GM12878 (cell line): ENCODE measurements around the gene TMEM135. TPM values are rescaled to one million over a fixed set of nuclear protein-coding genes. Genes with fewer than 3 reads are reported as not detected.

Source experiments
- ATAC-seq: fragments of 200-7000 bp; cut with Tn5 transposase; 3 replicates; pipeline ENCODE4 v1.9.1; 2020; ENCODE audit warnings: mild to moderate bottlenecking, moderate library complexity
- BruUV-seq: library from RNA; stranded (reverse); fragments of 400-500 nt; replicated peaks from 2 replicates; lab custom pipeline; 2021; lab: Mats Ljungman, UMichigan
- CTCF ChIA-PET: fragments of 300-600 bp; sonication (Branson Sonifier 250); formaldehyde crosslinking; extraction: SDS; loops from one replicate; lab custom pipeline; 2021; ENCODE audit warnings: inconsistent platforms; lab: Yijun Ruan, JAX
- POLR2A ChIA-PET: fragments of 350-600 bp; formaldehyde crosslinking; extraction: SDS; loops from one replicate; lab custom pipeline; 2021; ENCODE audit warnings: inconsistent platforms; lab: Charles Lee
- RAD21 ChIA-PET: fragments of 300-600 bp; sonication (Branson Sonifier 250); formaldehyde crosslinking; loops from one replicate; lab custom pipeline; 2023; ENCODE audit warnings: antibody characterized with exemption; ENCODE audit not compliant: unreplicated experiment; lab: Charles Lee
- SMC1A ChIA-PET: fragments of 300-600 bp; sonication (Branson Sonifier 250); formaldehyde crosslinking; loops from one replicate; lab custom pipeline; 2023; ENCODE audit not compliant: unreplicated experiment, uncharacterized antibody; lab: Charles Lee
- DNase-seq: peaks from one replicate; pipeline ENCODE4 v3.0.0-alpha.2; 2011; ENCODE audit warnings: low read depth, low spot score
- FAIRE-seq: peaks from 3 replicates; lab custom pipeline; 2011; peaks lifted over from hg19 to GRCh38; lab: Jason Lieb, UNC
- H2AFZ ChIP-seq: 2 replicates; pipeline ENCODE4 v1.6.0; 2011; ENCODE audit warnings: low read depth, low read length, control low read depth; ENCODE audit not compliant: control insufficient read depth
- H3K27ac ChIP-seq: 2 replicates; pipeline ENCODE4 v1.5.1; 2011; ENCODE audit warnings: control low read depth; ENCODE audit not compliant: control insufficient read depth, insufficient read depth
- H3K27me3 ChIP-seq, 2 experiments: replicated peaks in 1 of 2; 2 replicates each; pipeline versions ENCODE4 v1.6.0 to v1.6.1; 2011; ENCODE audit warnings: low read length in 1 of 2; ENCODE audit not compliant: control insufficient read depth in 2 of 2, insufficient read depth in 2 of 2
- H3K36me3 ChIP-seq, 2 experiments: 2 replicates each; pipeline ENCODE4 v1.5.1; 2011; ENCODE audit warnings: low read length in 1 of 2; ENCODE audit not compliant: control insufficient read depth in 2 of 2, insufficient read depth in 2 of 2
- H3K4me1 ChIP-seq: 2 replicates; pipeline ENCODE4 v1.6.1; 2011; ENCODE audit warnings: mild to moderate bottlenecking, low read length, moderate library complexity, mixed read lengths; ENCODE audit not compliant: control insufficient read depth, insufficient read depth
- H3K4me2 ChIP-seq: 2 replicates; pipeline ENCODE4 v1.6.0; 2011; ENCODE audit warnings: control low read depth; ENCODE audit not compliant: control insufficient read depth, insufficient read depth
- H3K4me3 ChIP-seq: fragments of 200-600 bp; sonication (generic); 2 replicates; pipeline ENCODE4 v1.5.1; 2016
- H3K79me2 ChIP-seq: 2 replicates; pipeline ENCODE4 v1.6.0; 2011; ENCODE audit warnings: low read length; ENCODE audit not compliant: control insufficient read depth, insufficient read depth
- H3K9ac ChIP-seq: 2 replicates; pipeline ENCODE4 v1.8.0; 2011; ENCODE audit warnings: low read length, control low read depth, mixed read lengths; ENCODE audit not compliant: control insufficient read depth, insufficient read depth
- H3K9me3 ChIP-seq: replicated peaks from 3 replicates; pipeline ENCODE4 v1.5.1; 2011; ENCODE audit warnings: mild to moderate bottlenecking, low read length; ENCODE audit not compliant: control insufficient read depth, insufficient read depth
- H4K20me1 ChIP-seq: 2 replicates; pipeline ENCODE4 v1.6.0; 2011; ENCODE audit not compliant: control insufficient read depth, insufficient read depth
- CHD1 ChIP-seq: IDR thresholded peaks from 2 replicates; pipeline ENCODE4 v1.6.1; 2012; ENCODE audit warnings: low read depth, low read length, improper control_type of control experiment
- EED ChIP-seq: sonication (generic); IDR thresholded peaks from 2 replicates; pipeline ENCODE4 v1.6.1; 2016; ENCODE audit warnings: antibody characterized with exemption, low read depth
- FOXK2 ChIP-seq: fragments of 450-650 bp; IDR thresholded peaks from 2 replicates; pipeline ENCODE4 v1.6.1; 2017; ENCODE audit warnings: mild to moderate bottlenecking, moderate library complexity
- IRF4 ChIP-seq: IDR thresholded peaks from 2 replicates; pipeline ENCODE4 v1.6.1; 2011; ENCODE audit warnings: low read depth, low read length
- IRF5 ChIP-seq: fragments of 450-650 bp; IDR thresholded peaks from 2 replicates; pipeline ENCODE4 v1.6.1; 2017; ENCODE audit warnings: borderline replicate concordance
- LARP7 ChIP-seq: fragments of 450-650 bp; IDR thresholded peaks from 2 replicates; pipeline ENCODE4 v1.6.1; 2017; ENCODE audit warnings: mild to moderate bottlenecking
- MEF2A ChIP-seq: IDR thresholded peaks from 2 replicates; pipeline ENCODE4 v1.6.1; 2011; ENCODE audit warnings: low read depth, mild to moderate bottlenecking, low read length, moderate library complexity; ENCODE audit not compliant: insufficient read depth
- MXI1 ChIP-seq: fragments of 150-350 bp; IDR thresholded peaks from 2 replicates; pipeline ENCODE4 v1.6.1; 2011; ENCODE audit warnings: low read depth, mild to moderate bottlenecking, inconsistent platforms, low read length, improper control_type of control experiment
- MYB ChIP-seq: fragments of 150-350 bp; IDR thresholded peaks from 2 replicates; pipeline ENCODE4 v1.6.1; 2014; ENCODE audit warnings: mild to moderate bottlenecking, low read depth, low read length, borderline replicate concordance
- NR2C2 ChIP-seq: IDR thresholded peaks from 2 replicates; pipeline ENCODE4 v1.6.1; 2011; ENCODE audit warnings: borderline replicate concordance, low read depth; ENCODE audit not compliant: control insufficient read depth, insufficient read length
- SP1 ChIP-seq: IDR thresholded peaks from one replicate; pipeline ENCODE4 v1.6.1; 2011; ENCODE audit warnings: low read depth, low read length
- TBL1XR1 ChIP-seq: IDR thresholded peaks from 2 replicates; pipeline ENCODE4 v1.6.1; 2012; ENCODE audit warnings: low read depth, low read length, improper control_type of control experiment
- ZBTB4 ChIP-seq: fragments of 450-650 bp; formaldehyde crosslinking; IDR thresholded peaks from 2 replicates; pipeline ENCODE4 v1.4.0; 2022; ENCODE audit warnings: mild to moderate bottlenecking, moderate library complexity
- ZNF217 ChIP-seq: fragments of 450-650 bp; IDR thresholded peaks from 2 replicates; pipeline ENCODE4 v1.6.1; 2017; ENCODE audit warnings: antibody characterized with exemption, mild to moderate bottlenecking
- ZNF622 ChIP-seq: fragments of 450-650 bp; IDR thresholded peaks from 2 replicates; pipeline ENCODE4 v1.6.1; 2017; ENCODE audit warnings: mild to moderate bottlenecking, inconsistent platforms
- ZZZ3 ChIP-seq: IDR thresholded peaks from 2 replicates; pipeline ENCODE4 v1.6.1; 2011; ENCODE audit warnings: low read depth; ENCODE audit not compliant: control insufficient read depth, insufficient read length
- WGBS: methylation state at CpG from one replicate; pipeline ENCODE4 v1.1.6; 2016; ENCODE audit warnings: low lambda C conversion rate; ENCODE audit not compliant: insufficient replicate concordance, insufficient coverage; ENCODE audit errors: missing lambda C conversion rate; 5-methylcytosine and 5-hydroxymethylcytosine counted together
- in situ Hi-C: fragments of 300-500 bp; cut with MboI; formaldehyde crosslinking; loops from 9 replicates; pipeline ENCODE4 v1.14.3; 2018; ENCODE audit warnings: mixed read lengths
- intact Hi-C: fragments of 100-400 bp; cut with micrococcal nuclease; formaldehyde crosslinking; loops from one replicate; pipeline ENCODE4 v1.14.2; 2022; ENCODE audit not compliant: unreplicated experiment
- polyA plus RNA-seq, 11 experiments: library from polyadenylated mRNA; depleted of rRNA in 4 of 11; unstranded in 6 of 11; stranded (reverse) in 5 of 11; fragments of >200 nt; fragmentation: Nextera tagmentation in 4 of 11; fragmentation: Illumina TruSeq in 1 of 11; extraction: Ambion mirVana in 4 of 11; extraction: Trizol in 1 of 11; gene quantifications; 1 replicate in 1 of 11; 2 replicates in 10 of 11; pipeline versions ENCODE4 v1.2.1 to v1.2.3, GENCODE V29; 2011 to 2016; ENCODE audit warnings: inconsistent platforms in 2 of 11, missing spikeins in 2 of 11, low read depth in 1 of 11
- total RNA-seq, 4 experiments: library from RNA; depleted of rRNA in 3 of 4; stranded (reverse); fragments of >200 nt in 3 of 4; fragmentation: Illumina TruSeq in 1 of 4; extraction: Trizol in 1 of 4; gene quantifications; 2 replicates each; pipeline versions ENCODE4 v1.2.1 to v1.2.3, GENCODE V29; 2013 to 2021

Gene TMEM135
- total and polyA plus RNA-seq, 10 of the 15 experiments (the other 5 are each of a cell fraction or from before 2014, with no cell fraction given): 7.2 to 117 (median 12.9) TPM

DNA sequence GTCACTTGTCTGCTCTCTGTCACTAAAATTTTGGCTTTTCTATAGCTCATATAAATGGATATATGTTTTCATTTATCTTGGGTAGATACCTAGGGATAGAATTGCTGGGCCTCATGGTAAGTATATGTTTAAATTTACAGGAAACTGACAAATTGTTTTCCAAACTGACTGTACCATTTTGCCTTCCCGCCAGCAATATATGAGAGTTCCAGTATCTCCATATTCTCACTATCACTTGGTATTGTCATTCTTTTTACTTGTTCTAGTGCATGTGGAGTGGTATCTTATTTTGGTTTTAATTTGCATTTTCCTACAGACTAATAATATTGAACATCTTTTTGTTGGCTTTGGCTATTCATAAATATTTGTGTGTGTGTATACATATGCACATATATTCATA, 101.7 kb downstream of the TMEM135 start:
- no peaks in the 10 kb centered on the region for H3K79me2 ChIP-seq
- H4K20me1 ChIP-seq: no peaks in the 10 kb centered on the region
- no TSS peak for BruUV-seq
- POLR2A ChIA-PET: no interaction called here
- ATAC-seq: no peak
- FAIRE-seq: no peak
- no peak for DNase-seq
- CTCF ChIA-PET: interaction anchor here (1.0 kb wide), 1 partner anchor 11 kb away, joined by 3 read pairs; no protein-coding TSS in a partner anchor
- SMC1A ChIA-PET: interaction anchor here (1.0 kb wide), 1 partner anchor 9 kb away, joined by 3 read pairs; no protein-coding TSS in a partner anchor
- H3K9me3 ChIP-seq: no peaks in the 10 kb centered on the region
- no peak overlapping the region for H3K9ac ChIP-seq
- TF ChIP-seq FOXK2: no peak
- TF ChIP-seq ZNF622: no peak
- TF ChIP-seq ZBTB4: no peak
- TF ChIP-seq ZZZ3: no peak
- TF ChIP-seq IRF4: no peak
- no peak for TF ChIP-seq CHD1
- TF ChIP-seq ZNF217: no peak
- TF ChIP-seq IRF5: no peak
- TF ChIP-seq EED: no peak
- TF ChIP-seq TBL1XR1: no peak
- no peak for TF ChIP-seq SP1
- no peak for TF ChIP-seq MYB
- TF ChIP-seq LARP7: no peak
- no peak for TF ChIP-seq MEF2A
- no peak for TF ChIP-seq MXI1
- no peak for TF ChIP-seq NR2C2
- no peaks in the 10 kb centered on the region for H3K36me3 ChIP-seq
- in situ Hi-C loops: no loop called here
- no peak overlapping the region for H3K4me3 ChIP-seq
- H3K4me1 ChIP-seq: no peaks in the 10 kb centered on the region
- 0% methylated on average over 1 of the region's 1 CpG for WGBS
- H3K4me2 ChIP-seq: no peak overlapping the region
- H3K27me3 ChIP-seq: no peaks in the 10 kb centered on the region
- H3K27ac ChIP-seq: no peak overlapping the region
- intact Hi-C loops: no loop called here
- no peak overlapping the region for H2AFZ ChIP-seq
- RAD21 ChIA-PET: no interaction called here
